Daoy (cell line): ENCODE results near the gene TAS2R8. TPM values are rescaled to one million over a fixed set of nuclear protein-coding genes. Genes with fewer than 3 reads are reported as not detected.
A peak's percentile ranks its signal among the peaks of the same experiment; 100 is the strongest.
"Not testable (repeated sequence)": the region's sequence is repeated elsewhere in the genome, so short reads cannot be mapped to it uniquely, and the experiment has no call there.

Experiments
- DNase-seq: peaks from one replicate; pipeline ENCODE4 v3.0.0-alpha.2; 2015; ENCODE audit warnings: low read depth
- total RNA-seq: library from RNA; depleted of rRNA; stranded (reverse); fragments of >200 nt; shearing (Covaris generic); gene quantifications from 2 replicates; pipeline ENCODE4 v1.2.3, GENCODE V29; 2014; rRNA removed

The TAS2R8 gene, protein sequence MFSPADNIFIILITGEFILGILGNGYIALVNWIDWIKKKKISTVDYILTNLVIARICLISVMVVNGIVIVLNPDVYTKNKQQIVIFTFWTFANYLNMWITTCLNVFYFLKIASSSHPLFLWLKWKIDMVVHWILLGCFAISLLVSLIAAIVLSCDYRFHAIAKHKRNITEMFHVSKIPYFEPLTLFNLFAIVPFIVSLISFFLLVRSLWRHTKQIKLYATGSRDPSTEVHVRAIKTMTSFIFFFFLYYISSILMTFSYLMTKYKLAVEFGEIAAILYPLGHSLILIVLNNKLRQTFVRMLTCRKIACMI
- not detected in 2 replicates for total RNA-seq

GRCh38 chr12:10807186-10807585 is at the start of gene TAS2R8:
Gene TAS2R8 (minus strand): TSS chr12:10807286. CDS start chr12:10806980, 306 bp downstream.
- DNase-seq = no peak

GRCh38 chr12:10855807-10856206 is 48.7 kb upstream of the TAS2R8 start:
- DNase-seq = no peak

- no peak for DNase-seq
Measured at GRCh38 chr12:10853776-10854175, 46.7 kb upstream of the TAS2R8 start.

DNA sequence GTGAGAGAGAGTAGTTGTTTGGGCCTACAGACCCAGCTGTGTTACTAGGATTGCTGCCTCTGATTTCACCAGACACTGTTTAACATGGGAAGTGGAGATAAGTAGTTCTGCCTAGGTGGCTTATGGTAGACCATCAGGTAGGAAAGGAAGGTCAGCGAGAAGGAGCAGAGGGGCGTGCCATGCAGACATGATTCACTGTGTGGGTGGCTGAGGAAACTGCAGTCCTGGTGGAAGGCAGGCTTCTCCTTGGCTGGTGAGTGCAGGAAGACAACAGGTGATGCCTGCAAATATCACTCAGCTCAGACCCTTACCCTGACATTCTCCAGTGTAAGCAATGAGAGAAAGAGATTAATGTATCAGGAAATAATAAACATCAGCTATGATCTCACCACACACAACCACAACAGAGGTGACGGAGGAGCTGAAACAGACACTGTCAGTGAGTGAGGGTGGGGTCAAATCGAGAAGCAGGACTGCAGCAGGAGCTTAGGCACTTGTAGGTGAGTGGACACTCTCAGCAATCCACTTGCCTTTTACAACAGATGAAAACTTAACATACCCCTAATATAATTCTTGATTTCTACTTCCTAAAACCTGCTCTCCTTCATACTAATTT is 44.3 kb upstream of the TAS2R8 start:
- DNase-seq = no peak

DNA sequence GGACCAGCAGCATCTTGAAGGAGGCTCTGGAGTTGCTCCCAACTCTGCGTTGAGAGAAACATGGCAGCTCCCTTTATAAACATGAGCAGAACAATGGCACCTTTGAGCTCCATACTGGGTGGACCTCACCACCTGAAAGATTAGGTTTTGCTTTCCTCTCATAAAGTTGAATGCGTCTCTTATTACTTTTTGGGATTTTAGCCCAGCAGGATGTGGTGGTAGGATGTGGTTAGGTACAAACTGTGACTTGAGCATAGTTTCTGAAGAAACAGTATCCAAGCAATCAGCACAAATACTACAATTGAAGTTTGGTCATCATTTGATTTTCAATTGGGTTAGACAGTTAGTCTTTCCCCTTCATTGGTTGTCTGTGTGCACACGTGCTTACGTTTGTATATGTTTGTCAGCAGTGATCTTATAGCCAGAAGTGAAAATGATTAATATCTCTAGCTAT is 42.4 kb upstream of the TAS2R8 start, which contains the start of gene PRR4:
PRR4 (minus strand) TSS at position 51 of the 454 bp plus-strand sequence; CDS start at position 13, 38 bp downstream.
- DNase-seq = no peak

DNA sequence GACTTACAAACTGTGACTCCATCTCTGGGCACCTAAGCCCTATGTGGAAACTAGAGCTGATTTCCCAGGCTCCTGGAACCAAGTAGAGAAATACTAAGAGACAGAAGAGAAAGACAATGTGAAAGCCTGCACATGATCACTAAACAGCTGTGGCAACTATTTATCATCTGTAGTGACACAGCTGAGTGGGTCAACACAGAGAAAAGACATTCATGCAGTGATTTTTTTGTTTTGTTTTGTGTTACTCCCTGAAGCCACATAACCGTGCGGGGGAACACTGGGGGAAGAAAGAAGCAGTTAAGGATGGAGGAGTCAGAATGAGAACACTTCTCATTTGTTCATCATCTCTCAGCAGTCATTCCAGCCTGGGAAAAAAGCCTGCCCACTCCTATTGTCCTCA is 40.7 kb upstream of the TAS2R8 start:
- no peak for DNase-seq

- no peak for DNase-seq
Measured at GRCh38 chr12:10842862-10843261, 35.8 kb upstream of the TAS2R8 start.

GRCh38 chr12:10838461-10838860 is 31.4 kb upstream of the TAS2R8 start:
- no peak for DNase-seq

DNA sequence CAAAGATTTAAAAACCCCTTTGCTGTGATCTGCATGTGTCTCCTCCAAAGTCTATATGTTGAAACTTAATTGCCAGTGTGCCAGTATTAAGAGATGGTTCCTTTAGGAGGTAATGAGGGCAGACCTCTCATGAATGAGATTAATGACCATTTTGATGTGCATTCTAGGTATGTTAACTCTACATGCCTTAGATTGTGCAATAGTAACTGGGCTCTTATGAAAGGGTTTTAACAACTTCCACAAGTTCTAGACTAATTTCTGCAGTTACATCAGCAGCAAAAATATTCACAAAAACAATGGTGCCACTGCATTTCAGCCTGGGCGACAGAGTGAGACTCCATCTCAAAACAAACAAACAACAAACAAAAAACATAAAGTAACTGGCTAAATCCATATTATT is 22.9 kb upstream of the TAS2R8 start:
- DNase-seq = no peak

GRCh38 chr12:10826258-10826657 is 19.2 kb upstream of the TAS2R8 start, which contains the start of gene TAS2R10:
Gene TAS2R10 (minus strand): TSS chr12:10826358. CDS start chr12:10826269, 89 bp downstream.
- no peak for DNase-seq

- DNase-seq = no peak
Measured at GRCh38 chr12:10824957-10825356, 17.9 kb upstream of the TAS2R8 start.

DNA sequence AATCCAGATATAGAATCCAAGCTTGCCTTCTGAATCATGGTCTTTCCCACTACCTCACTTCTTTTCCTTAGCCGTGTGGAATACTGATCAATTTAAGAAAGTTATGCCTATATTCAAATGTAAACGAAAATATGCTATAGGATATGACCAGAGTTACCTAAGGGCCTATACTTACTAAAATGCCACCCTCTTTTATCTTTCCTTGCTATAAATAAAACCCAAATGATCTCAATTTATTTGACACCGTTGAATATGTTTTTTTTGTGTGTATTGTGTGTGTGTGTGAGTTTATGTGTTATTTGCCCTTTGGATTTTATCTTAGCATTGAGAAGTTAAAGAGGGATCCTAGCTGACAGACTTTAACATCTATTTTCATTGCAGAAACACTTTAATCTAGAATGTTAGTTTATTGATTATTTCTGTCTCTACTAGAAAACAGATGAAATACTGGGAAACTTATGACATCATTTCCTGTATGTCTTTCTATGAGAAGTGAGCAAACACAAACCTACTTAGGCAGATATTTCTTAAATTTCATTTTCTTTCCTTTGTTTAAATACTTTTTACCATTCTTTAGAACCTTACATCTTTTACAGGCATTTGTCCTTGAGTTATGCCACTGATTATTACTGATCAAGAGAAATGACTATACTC is 4.9 kb upstream of the TAS2R8 start:
- DNase-seq = no peak

- DNase-seq = no peak
Measured at GRCh38 chr12:10810068-10810467, 3.0 kb upstream of the TAS2R8 start, which contains the start of gene TAS2R9. Gene TAS2R9 (minus strand): TSS chr12:10810168. CDS start chr12:10810075, 93 bp downstream.

DNA sequence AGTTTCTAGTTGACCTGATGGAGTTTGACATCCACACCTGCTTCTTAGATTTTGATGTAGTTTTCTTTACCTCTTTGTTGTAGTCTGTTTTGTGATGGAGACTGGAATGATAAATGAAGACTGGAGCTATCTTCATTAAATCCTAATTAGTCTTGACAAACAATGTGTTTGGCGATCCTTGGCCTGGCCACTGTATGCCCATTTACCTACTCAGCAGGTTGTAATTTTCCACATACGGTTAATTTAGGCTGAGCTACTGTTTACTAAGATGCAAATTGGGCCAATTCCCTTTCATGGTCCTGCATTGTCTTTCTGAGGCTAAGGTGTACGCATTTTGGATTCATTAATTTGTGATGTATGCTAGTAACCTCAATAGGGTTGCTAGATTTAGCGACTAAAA is 4.5 kb downstream of the TAS2R8 start, which contains the start of gene TAS2R7:
TAS2R7 (minus strand) TSS at position 41 of the 400 bp plus-strand sequence. CDS start 57 bp downstream, outside the sequence.
- DNase-seq = no peak

DNA sequence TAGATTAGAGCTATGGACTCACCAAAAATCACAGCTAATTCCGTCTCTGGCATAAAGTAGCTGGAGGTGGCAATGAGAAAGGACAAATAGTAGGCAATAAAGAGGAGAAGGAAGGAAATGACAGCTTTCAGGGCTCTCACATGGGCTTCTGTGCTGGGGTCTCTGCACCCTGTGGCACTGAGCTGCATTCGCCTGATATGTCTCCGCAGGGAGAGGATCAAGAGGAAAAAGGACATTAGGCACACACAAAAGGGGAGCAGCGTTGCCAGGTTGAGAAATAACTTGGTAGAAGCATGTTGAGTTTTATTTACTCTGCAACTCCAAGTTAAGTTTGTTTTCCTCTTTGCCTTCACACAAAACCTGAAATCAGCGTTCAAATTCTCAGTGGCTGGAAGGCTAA is 5.3 kb downstream of the TAS2R8 start:
- no peak for DNase-seq

GRCh38 chr12:10794222-10794621 is 12.9 kb downstream of the TAS2R8 start:
- DNase-seq = no peak

- not testable (repeated sequence) for DNase-seq
Measured at GRCh38 chr12:10791769-10792168, 15.3 kb downstream of the TAS2R8 start.

- no peak for DNase-seq
Measured at GRCh38 chr12:10783252-10783651, 23.8 kb downstream of the TAS2R8 start.

DNA sequence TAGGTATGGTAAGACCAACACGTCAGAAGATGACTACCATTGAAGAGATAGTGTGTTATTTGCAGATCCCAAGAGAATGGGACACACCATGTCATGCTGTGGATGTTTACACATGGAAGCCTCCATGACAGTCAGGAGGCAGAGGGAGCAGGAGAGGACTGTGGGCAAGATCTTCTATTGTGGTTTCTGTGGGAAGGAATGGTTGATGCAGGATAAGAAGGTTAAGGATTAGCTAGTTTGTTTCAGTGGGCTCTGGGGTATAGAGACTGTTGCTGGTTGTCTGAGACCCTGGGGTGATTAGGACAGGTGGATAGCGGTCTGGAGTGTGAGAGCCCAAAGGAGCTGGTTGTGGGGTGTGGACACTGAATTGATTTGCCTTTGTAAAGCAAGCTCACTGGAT is 28.0 kb downstream of the TAS2R8 start:
- DNase-seq = no peak

GRCh38 chr12:10771132-10771733 is 35.9 kb downstream of the TAS2R8 start:
- DNase-seq = peak; percentile 1

DNA sequence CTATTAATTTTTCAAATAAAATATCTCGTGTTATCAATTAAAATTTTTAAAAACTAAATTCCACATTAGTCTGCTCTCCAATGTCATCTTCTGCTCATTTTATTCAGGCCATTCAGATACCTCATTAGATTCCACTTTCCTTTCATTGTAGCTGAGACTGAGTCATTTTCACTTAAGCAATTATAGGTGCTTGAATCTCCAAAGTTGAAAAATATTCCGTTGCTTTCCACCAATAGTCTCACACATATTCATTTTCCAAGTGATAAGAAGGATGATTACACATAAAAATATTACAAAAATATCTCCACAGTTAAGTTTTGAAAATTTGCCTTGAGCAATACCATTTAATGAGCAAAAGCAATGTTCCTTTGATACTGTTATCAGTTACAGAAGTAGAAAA is 47.4 kb downstream of the TAS2R8 start:
- DNase-seq = no peak

GRCh38 chr12:10756194-10756593 is 50.9 kb downstream of the TAS2R8 start:
- DNase-seq = no peak
